WERI-Rb-1 (cell line): ENCODE measurements around the gene MCL1.

Source experiments
- DNase-seq: peaks from one replicate; pipeline ENCODE4 v3.0.0-alpha.2; 2020
- H3K27ac ChIP-seq: fragments of 250-450 bp; sonication (Bioruptor Pico); 2 replicates; pipeline ENCODE4 v1.5.1; 2020; ENCODE audit warnings: mild to moderate bottlenecking, moderate library complexity
- H3K27me3 ChIP-seq: fragments of 250-450 bp; sonication (Bioruptor Pico); 2 replicates; pipeline ENCODE4 v1.5.1; 2021; ENCODE audit warnings: mild to moderate bottlenecking, low read depth, moderate library complexity; ENCODE audit not compliant: insufficient read depth, severe bottlenecking
- H3K36me3 ChIP-seq: fragments of 250-450 bp; sonication (Bioruptor Pico); 2 replicates; pipeline ENCODE4 v1.5.1; 2020; ENCODE audit warnings: mild to moderate bottlenecking, moderate library complexity
- H3K4me3 ChIP-seq: 2 replicates; pipeline ENCODE4 v1.5.1; 2011; ENCODE audit warnings: low read depth, mild to moderate bottlenecking, control low read depth, low read length
- H3K9me3 ChIP-seq: fragments of 250-450 bp; sonication (Bioruptor Pico); 2 replicates; pipeline ENCODE4 v1.5.1; 2021; ENCODE audit warnings: mild to moderate bottlenecking, moderate library complexity; ENCODE audit not compliant: severe bottlenecking
- TF ChIP-seq, protein P1 (sequence below): IDR thresholded peaks from 2 replicates; pipeline ENCODE4 v1.5.1; 2011; ENCODE audit warnings: low read depth, mild to moderate bottlenecking, control low read depth, inconsistent platforms, low read length

MCL1 gene

DNA sequence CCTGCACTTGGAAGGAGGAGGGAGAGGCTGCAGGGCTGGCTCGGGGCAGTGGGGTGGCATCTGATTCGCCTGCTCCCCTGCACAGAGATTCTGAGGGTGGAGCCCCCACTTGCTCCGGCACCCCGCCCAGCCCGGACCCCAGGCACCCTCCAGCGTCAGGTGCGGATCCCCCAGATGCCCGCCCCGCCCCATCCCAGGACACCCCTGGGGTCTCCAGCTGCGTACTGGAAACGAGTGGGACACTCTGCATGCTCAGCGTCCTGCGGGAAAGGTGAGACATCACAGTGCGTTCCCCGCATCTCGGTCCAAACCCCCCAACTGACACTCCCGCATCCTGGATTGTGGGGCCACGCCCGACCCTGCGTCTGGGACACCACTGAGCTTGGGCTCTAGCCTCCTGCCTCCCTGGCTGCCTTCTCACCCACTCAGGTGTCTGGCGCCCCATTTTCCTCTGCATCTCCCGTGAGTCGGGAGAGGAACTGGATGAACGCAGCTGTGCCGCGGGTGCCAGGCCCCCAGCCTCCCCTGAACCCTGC is 22.3 kb downstream of the MCL1 start:
- no peak for DNase-seq
- TF ChIP-seq, protein P1, sequence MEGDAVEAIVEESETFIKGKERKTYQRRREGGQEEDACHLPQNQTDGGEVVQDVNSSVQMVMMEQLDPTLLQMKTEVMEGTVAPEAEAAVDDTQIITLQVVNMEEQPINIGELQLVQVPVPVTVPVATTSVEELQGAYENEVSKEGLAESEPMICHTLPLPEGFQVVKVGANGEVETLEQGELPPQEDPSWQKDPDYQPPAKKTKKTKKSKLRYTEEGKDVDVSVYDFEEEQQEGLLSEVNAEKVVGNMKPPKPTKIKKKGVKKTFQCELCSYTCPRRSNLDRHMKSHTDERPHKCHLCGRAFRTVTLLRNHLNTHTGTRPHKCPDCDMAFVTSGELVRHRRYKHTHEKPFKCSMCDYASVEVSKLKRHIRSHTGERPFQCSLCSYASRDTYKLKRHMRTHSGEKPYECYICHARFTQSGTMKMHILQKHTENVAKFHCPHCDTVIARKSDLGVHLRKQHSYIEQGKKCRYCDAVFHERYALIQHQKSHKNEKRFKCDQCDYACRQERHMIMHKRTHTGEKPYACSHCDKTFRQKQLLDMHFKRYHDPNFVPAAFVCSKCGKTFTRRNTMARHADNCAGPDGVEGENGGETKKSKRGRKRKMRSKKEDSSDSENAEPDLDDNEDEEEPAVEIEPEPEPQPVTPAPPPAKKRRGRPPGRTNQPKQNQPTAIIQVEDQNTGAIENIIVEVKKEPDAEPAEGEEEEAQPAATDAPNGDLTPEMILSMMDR, result no peak
- no peaks in the 10 kb centered on the region for H3K9me3 ChIP-seq
- H3K36me3 ChIP-seq, result no peaks in the 10 kb centered on the region
- no peak overlapping the region for H3K27ac ChIP-seq
- H3K4me3 ChIP-seq, result no peak overlapping the region
- no peaks in the 10 kb centered on the region for H3K27me3 ChIP-seq

DNA sequence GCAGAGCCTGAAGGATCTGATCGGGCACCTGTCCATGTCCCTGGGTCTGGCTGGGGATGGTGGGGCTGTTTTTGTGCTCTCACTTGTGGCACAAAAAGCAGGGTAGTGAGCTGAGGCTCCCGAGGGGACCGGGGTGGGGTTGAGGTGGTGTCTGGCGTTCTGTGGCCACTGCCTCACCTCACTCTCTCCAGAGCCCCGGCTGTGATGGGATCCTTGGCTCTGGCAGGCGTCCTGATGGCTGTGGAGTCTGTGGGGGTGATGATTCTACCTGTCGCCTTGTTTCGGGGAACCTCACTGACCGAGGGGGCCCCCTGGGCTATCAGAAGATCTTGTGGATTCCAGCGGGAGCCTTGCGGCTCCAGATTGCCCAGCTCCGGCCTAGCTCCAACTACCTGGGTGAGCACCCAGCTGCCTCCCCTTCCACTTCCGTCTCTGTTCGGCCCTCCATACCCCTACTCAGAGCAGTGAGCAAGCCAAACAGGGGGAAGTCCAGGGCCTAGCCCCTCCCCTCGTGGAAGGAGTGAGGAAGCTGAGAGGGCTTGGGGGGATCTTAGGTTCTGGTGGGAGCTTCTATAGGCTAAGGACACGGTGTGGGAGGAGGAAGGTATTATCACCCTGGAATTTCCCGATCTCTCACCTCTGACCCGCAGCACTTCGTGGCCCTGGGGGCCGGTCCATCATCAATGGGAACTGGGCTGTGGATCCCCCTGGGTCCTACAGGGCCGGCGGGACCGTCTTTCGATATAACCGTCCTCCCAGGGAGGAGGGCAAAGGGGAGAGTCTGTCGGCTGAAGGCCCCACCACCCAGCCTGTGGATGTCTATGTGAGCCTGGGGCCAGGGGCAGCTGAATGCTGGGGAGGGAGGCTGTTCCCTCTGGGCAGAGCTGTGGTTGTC is 23.2 kb downstream of the MCL1 start:
- no peaks in the 10 kb centered on the region for H3K36me3 ChIP-seq
- no peak overlapping the region for H3K4me3 ChIP-seq
- H3K9me3 ChIP-seq, result no peaks in the 10 kb centered on the region
- DNase-seq, result no peak
- no peak overlapping the region for H3K27ac ChIP-seq
- H3K27me3 ChIP-seq, result no peaks in the 10 kb centered on the region
- TF ChIP-seq, protein P1, result no peak

DNA sequence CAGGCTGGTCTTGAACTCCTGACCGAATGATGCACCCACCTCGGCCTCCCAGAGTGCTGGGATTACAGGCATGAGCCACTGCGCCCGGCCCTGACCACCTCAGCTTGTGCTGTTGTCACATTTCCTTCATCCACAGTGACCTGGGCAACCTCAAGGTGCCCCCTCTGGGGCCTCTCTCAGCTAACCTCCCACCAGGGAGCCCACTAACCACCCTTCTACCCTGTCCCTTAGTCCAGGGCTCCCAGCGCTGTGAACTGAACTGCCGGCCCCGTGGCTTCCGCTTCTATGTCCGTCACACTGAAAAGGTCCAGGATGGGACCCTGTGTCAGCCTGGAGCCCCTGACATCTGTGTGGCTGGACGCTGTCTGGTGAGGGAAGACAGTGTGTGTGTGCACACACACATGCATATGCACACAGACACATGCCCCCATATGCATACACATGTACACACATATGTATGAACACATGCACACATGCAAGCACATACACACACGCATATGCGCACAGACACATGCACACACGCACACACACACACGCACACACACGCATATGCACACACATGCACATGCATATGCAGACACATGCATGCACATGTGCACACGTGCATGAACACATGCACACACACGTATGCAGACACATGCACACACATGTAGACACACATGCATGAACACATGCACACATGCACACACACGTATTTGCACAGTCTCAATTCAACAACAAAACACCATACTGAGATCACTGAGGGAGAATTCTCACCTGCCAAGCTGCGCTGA is 24.0 kb downstream of the MCL1 start:
- H3K9me3 ChIP-seq, result no peaks in the 10 kb centered on the region
- no peak overlapping the region for H3K4me3 ChIP-seq
- no peak for DNase-seq
- no peaks in the 10 kb centered on the region for H3K27me3 ChIP-seq
- no peaks in the 10 kb centered on the region for H3K36me3 ChIP-seq
- TF ChIP-seq, protein P1, result no peak
- no peak overlapping the region for H3K27ac ChIP-seq

DNA sequence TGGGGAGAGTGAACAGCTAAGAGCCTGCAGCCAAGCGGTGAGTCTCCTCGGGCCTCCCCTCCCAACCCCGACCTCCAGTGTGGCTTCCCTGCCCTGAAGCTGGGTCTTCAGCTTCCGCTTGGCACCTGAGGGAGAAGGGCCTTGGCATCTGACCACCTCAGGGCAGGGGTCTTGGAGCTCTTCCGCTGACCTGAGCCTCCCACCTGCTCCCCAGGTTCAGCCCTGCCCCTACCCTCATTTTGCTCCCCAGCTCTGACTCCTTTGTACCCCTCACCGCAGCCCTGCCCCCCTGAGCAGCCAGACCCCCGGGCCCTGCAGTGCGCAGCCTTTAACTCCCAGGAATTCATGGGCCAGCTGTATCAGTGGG is 25.3 kb downstream of the MCL1 start:
- TF ChIP-seq, protein P1, result no peak
- Histone ChIP-seq H3K9me3 (no peaks in the 10 kb centered on the region), H3K4me3 (no peak overlapping the region), H3K27me3 (no peaks in the 10 kb centered on the region), H3K36me3 (no peaks in the 10 kb centered on the region), H3K27ac (no peak overlapping the region)
- DNase-seq, result no peak

DNA sequence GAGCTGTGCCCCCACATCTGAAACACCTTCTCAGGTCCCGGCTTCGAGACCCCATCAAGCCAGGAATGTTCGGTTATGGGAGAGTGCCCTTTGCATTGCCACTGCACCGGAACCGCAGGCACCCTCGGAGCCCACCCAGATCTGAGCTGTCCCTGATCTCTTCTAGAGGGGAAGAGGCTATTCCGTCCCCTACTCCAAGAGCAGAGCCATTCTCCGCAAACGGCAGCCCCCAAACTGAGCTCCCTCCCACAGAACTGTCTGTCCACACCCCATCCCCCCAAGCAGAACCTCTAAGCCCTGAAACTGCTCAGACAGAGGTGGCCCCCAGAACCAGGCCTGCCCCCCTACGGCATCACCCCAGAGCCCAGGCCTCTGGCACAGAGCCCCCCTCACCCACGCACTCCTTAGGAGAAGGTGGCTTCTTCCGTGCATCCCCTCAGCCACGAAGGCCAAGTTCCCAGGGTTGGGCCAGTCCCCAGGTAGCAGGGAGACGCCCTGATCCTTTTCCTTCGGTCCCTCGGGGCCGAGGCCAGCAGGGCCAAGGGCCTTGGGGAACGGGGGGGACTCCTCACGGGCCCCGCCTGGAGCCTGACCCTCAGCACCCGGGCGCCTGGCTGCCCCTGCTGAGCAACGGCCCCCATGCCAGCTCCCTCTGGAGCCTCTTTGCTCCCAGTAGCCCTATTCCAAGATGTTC is 25.9 kb downstream of the MCL1 start:
- Histone ChIP-seq H3K4me3 (no peak overlapping the region), H3K27ac (no peak overlapping the region)

More for the DNA sequence above, 25.9 kb downstream of the MCL1 start:
- TF ChIP-seq, protein P1, result no peak
- no peaks in the 10 kb centered on the region for H3K36me3 ChIP-seq
- no peaks in the 10 kb centered on the region for H3K27me3 ChIP-seq
- no peak for DNase-seq
- H3K9me3 ChIP-seq, result no peaks in the 10 kb centered on the region
